GM21381 (cell line): Measurements from ENCODE around the gene NDUFV1.
"Not testable (repeated sequence)": the region's sequence is repeated elsewhere in the genome, so short reads cannot be mapped to it uniquely, and the experiment has no call there.

ENCODE experiments used
- ATAC-seq: cut with Tn5 transposase; IDR thresholded peaks from one replicate; pipeline ENCODE4 v1.9.1; 2021; ENCODE audit warnings: mild to moderate bottlenecking, moderate library complexity; ENCODE audit not compliant: unreplicated experiment

Gene NDUFV1

GRCh38 chr11:67652965-67653845 is 46.5 kb downstream of the NDUFV1 start:
- ATAC-seq: no peak

DNA sequence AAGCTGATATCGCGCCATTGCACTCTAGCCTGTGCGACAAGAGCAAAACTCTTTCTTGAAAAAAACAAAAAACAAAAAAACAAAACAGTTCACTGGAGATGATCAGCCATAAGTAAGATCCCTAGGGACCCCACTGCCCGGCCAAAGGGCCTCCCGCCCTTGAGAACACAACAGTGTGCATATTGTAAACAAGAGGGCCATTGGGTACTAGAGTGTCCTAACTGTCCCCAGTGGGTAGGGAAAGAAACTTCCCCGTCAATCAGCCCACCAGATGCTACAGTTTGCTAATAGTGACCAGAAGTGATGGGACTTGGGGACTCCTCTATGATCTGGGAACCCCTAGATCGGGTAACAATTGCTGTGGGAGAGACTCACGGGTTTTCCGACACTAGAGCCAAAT is 47.5 kb downstream of the NDUFV1 start:
- ATAC-seq: no peak

GRCh38 chr11:67656278-67656922 is 49.7 kb downstream of the NDUFV1 start:
- ATAC-seq: no peak

- no peak for ATAC-seq
These were observed 50.6 kb downstream of the NDUFV1 start for GRCh38 chr11:67657300-67657699.

DNA sequence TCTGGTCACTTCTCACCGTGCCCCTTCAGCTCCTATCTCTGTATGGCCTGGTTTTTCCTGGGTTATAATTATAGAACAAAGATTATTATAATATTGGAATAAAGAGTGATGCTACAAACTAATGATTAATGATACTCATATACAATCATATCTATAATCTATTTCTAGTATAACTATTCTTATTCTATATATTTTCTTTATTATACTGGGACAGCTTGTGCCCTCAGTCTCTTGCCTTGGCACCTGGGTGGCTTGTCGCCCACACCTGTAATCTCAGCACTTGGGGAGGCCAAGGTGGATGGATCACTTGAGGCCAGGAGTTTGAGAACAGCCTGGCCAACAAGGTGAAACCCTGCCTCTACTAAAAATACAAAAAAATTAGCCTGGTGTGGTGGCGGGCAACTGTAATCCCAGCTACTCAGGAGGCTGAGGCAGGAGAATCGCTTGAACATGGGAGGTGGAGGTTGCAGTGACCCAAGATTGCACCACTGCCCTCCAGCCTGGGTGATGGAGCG is 53.0 kb downstream of the NDUFV1 start:
- ATAC-seq: not testable (repeated sequence)

- ATAC-seq: not testable (repeated sequence)
These were observed 54.0 kb downstream of the NDUFV1 start for GRCh38 chr11:67660752-67661151.
